Measurements from ENCODE around the gene FIGNL2. TPM values are rescaled to one million over a fixed set of nuclear protein-coding genes. Genes with fewer than 3 reads are reported as not detected.

The FIGNL2 gene
- total and polyA plus RNA-seq, 9 of the 15 experiments (the other 6 are each of a cell fraction or from before 2014, with no cell fraction given) = 0.01 TPM; not detected in 8

DNA sequence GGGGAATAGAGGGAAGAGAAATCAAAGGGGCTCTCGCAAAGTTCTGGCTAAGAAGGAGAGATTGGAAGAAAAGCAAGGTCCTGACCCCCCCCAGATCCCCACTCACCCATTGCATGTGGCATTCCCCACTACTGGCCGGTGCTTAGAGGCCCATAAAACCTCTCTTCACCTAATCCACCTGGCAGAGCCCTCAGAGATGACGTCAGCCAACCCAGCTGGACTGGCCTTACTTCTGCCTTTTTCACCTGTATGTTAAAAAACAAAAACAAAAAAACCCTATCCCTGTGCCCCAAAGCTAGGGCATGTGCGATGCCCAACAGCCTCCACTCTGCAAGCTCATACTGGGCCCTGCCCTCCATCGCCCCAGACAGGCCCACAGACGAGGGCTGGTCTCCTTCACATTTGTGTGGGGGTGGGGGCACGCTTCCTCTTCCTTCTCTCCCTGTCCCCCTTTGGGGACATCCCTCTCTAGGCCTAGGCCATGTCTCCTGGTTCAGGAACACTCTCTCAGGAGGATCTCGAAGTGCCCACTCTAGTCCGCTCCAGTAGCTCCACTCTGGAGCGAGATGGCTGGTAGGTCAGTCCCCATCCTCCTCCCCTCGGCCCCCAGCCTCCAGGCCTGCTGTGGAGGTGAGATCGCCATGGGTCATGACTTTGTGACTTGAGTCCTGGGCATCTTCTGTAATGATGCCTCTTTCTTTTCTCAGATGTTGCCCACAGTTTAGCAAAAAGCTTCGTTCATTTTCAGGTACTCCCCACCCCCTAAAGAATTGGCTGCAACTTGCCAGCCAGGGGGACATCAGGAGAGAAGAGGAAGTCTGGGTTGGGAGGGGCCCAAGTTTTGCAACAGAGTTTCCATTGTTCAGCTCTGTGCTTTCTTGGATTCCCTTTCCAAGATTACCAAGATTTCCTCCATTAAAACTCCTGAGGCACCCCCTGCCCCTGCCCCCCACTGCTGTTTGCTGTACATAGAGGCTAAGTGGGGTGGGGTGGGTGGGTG lies 37.0 kb downstream of the FIGNL2 start:
- H3K9me1 ChIP-seq (ENCODE audit: control insufficient read depth, insufficient read depth, low read length) = no peaks in the 10 kb centered on the region
- in situ Hi-C loops (cut with MboI) = no loop called here
- H3K4me1 ChIP-seq (replicated peaks in 1 of 2; ENCODE audit: control insufficient read depth in 2 of 2, insufficient read depth in 2 of 2, low read length in 2 of 2) = peaks cover 0 to 17% of the 10 kb centered on the region in 2 experiments; a peak in 2 of 5 replicates
- no peak for ATAC-seq
- WGBS (ENCODE audit: insufficient coverage, low coverage, missing lambda C conversion rate) = 5% methylated on average over 11 of the region's 13 CpGs
- no peaks in the 10 kb centered on the region for H3K9me3 ChIP-seq (replicated peaks; ENCODE audit: control insufficient read depth, insufficient read depth, low read depth, low read length)
- no peak overlapping the region for H3K4me2 ChIP-seq (ENCODE audit: insufficient read depth, low read length)
- no TSS peak for BruUV-seq (replicated peaks)
- no peak for FAIRE-seq
- intact Hi-C loops (cut with micrococcal nuclease) = no loop called here
- H2AFZ ChIP-seq (ENCODE audit: low read depth, low read length) = no peak overlapping the region
- no peak for DNase-seq (ENCODE audit: extremely low read depth in 1 of 4, low spot score in 3 of 4)
- POLR2A ChIA-PET = interaction anchor here (1.0 kb wide), 1 partner anchor 8 kb away, joined by 3 read pairs; no protein-coding TSS in a partner anchor
- no peak overlapping the region for H3K27ac ChIP-seq (ENCODE audit: extremely low read depth, low read depth, low read length)
- no peaks in the 10 kb centered on the region for H3K36me3 ChIP-seq (ENCODE audit: control insufficient read depth, insufficient read depth, low read length)
- peaks cover 38 to 62% of the 10 kb centered on the region in 2 experiments for H3K27me3 ChIP-seq (ENCODE audit: control insufficient read depth in 2 of 2, insufficient read depth in 2 of 2, low read length in 2 of 2)
- H4K20me1 ChIP-seq (replicated peaks; ENCODE audit: control insufficient read depth, insufficient read depth, low read length) = peaks cover 10% of the 10 kb centered on the region; the same call in 1 of the 2 replicates
- TF ChIP-seq SPI1 (IDR thresholded peaks at IDR 0.05; ENCODE audit: borderline replicate concordance, low read depth, low read length) (0 out of 2 replicates have a peak, but pooled peaks have one; percentile 14), HCFC1 (IDR thresholded peaks at IDR 0.05; ENCODE audit: low read depth, low read length) (no peak), ZNF197 (CRISPR knock-in tag; IDR thresholded peaks at IDR 0.05; ENCODE audit: low read depth) (no peak), JUND (IDR thresholded peaks at IDR 0.05; ENCODE audit: borderline replicate concordance, low read depth, low read length) (0 out of 2 replicates have a peak, but pooled peaks have one; percentile 7), JUND (tag; IDR thresholded peaks at IDR 0.05; ENCODE audit: borderline replicate concordance, low read depth, low read length) (no peak), SMARCE1 (IDR thresholded peaks at IDR 0.05) (no peak)
- TF ChIP-seq, protein P1, sequence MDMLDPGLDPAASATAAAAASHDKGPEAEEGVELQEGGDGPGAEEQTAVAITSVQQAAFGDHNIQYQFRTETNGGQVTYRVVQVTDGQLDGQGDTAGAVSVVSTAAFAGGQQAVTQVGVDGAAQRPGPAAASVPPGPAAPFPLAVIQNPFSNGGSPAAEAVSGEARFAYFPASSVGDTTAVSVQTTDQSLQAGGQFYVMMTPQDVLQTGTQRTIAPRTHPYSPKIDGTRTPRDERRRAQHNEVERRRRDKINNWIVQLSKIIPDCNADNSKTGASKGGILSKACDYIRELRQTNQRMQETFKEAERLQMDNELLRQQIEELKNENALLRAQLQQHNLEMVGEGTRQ (CRISPR knock-in tag; IDR thresholded peaks at IDR 0.05) = no peak
- TF ChIP-seq, protein P2, sequence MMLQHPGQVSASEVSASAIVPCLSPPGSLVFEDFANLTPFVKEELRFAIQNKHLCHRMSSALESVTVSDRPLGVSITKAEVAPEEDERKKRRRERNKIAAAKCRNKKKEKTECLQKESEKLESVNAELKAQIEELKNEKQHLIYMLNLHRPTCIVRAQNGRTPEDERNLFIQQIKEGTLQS (IDR thresholded peaks at IDR 0.05) = peak; percentile 51
- TF ChIP-seq, protein P2 (CRISPR knock-in tag; conservative IDR thresholded peaks at IDR 0.05) = no peak
- CTCF ChIA-PET (ENCODE audit: low intra/inter-chr PET ratio) = no interaction called here
- no peak overlapping the region for H3K4me3 ChIP-seq
- no peaks in the 10 kb centered on the region for H3K79me2 ChIP-seq (ENCODE audit: control insufficient read depth, insufficient read depth, low read length)
- no peak overlapping the region for H3K9ac ChIP-seq (ENCODE audit: insufficient read depth in 1 of 2, low read depth in 2 of 2, low read length in 2 of 2)

Measured in K562 (cell line).